SU-DHL-6 (cell line): ENCODE results near the gene OS9.

Experiments
- H2AFZ ChIP-seq: fragments of 200-600 bp; sonication (generic); 2 replicates; pipeline ENCODE4 v1.6.1; 2014; ENCODE audit warnings: low read depth, mild to moderate bottlenecking, moderate library complexity, mixed read lengths, antibody characterized with exemption, low read length; ENCODE audit not compliant: severe bottlenecking
- H3F3A ChIP-seq: fragments of 200-600 bp; shearing (Covaris generic); 2 replicates; pipeline ENCODE4 v1.6.0; 2016; ENCODE audit warnings: antibody characterized with exemption, mild to moderate bottlenecking; ENCODE audit not compliant: insufficient read depth
- H3K27ac ChIP-seq: fragments of 200-600 bp; sonication (generic); 2 replicates; pipeline ENCODE4 v1.5.1; 2016; ENCODE audit warnings: low read depth, mild to moderate bottlenecking, low read length, moderate library complexity, mixed read lengths
- H3K27me3 ChIP-seq: fragments of 200-600 bp; sonication (generic), shearing (Covaris generic); 2 replicates; pipeline ENCODE4 v1.6.0; 2014; ENCODE audit warnings: mild to moderate bottlenecking, low read length
- H3K36me3 ChIP-seq: fragments of 200-600 bp; sonication (generic); 2 replicates; pipeline ENCODE4 v1.6.1; 2014; ENCODE audit warnings: mild to moderate bottlenecking, low read length, mixed read lengths
- H3K4me2 ChIP-seq: fragments of 300-600, 200-600 bp; shearing (Covaris generic), sonication (generic); 2 replicates; pipeline ENCODE4 v1.6.0; 2014; ENCODE audit warnings: low read length, low read depth, mild to moderate bottlenecking; ENCODE audit not compliant: poor library complexity, severe bottlenecking
- H3K4me3 ChIP-seq: fragments of 200-600 bp; sonication (generic); 2 replicates; pipeline ENCODE4 v1.5.1; 2014; ENCODE audit warnings: antibody characterized with exemption, low read length, mild to moderate bottlenecking, mixed read lengths; ENCODE audit not compliant: insufficient read depth, poor library complexity, severe bottlenecking
- H3K79me2 ChIP-seq: fragments of 200-600 bp; sonication (generic); 2 replicates; pipeline ENCODE4 v1.6.1; 2014; ENCODE audit warnings: mild to moderate bottlenecking, low read length, moderate library complexity; ENCODE audit not compliant: insufficient read depth
- H3K9ac ChIP-seq: fragments of 200-600 bp; sonication (generic); 2 replicates; pipeline ENCODE4 v1.7.0; 2014; ENCODE audit warnings: mild to moderate bottlenecking, low read length
- H3K9me2 ChIP-seq: fragments of 200-600 bp; sonication (generic); replicated peaks from 2 replicates; pipeline ENCODE4 v1.6.1; 2014; ENCODE audit warnings: low read length; ENCODE audit not compliant: insufficient read depth
- H3K9me3 ChIP-seq: fragments of 200-600 bp; sonication (generic); 2 replicates; pipeline ENCODE4 v1.6.1; 2014; ENCODE audit warnings: low read length, mixed read lengths; ENCODE audit not compliant: insufficient read depth
- H4K20me1 ChIP-seq: fragments of 200-600 bp; sonication (generic); 2 replicates; pipeline ENCODE4 v1.6.1; 2014; ENCODE audit warnings: low read depth, mild to moderate bottlenecking, antibody characterized with exemption, low read length, moderate library complexity, mixed read lengths
- CTCF ChIP-seq: fragments of 200-600 bp; sonication (generic); IDR thresholded peaks from one replicate; pipeline ENCODE4 v1.5.1; 2017; ENCODE audit warnings: antibody characterized with exemption, mild to moderate bottlenecking, low read length, moderate library complexity; ENCODE audit not compliant: insufficient read depth, poor library complexity, severe bottlenecking
- EZH2phosphoT487 ChIP-seq: fragments of 200-600 bp; sonication (generic), shearing (Covaris generic); conservative IDR thresholded peaks from 2 replicates; pipeline ENCODE4 v1.6.1; 2018; ENCODE audit warnings: mild to moderate bottlenecking, antibody characterized with exemption, low read length, moderate library complexity, mixed read lengths

OS9 gene

GRCh38 chr12:57732726-57733593 lies 39.0 kb downstream of the OS9 start:
- Histone ChIP-seq H3F3A (no peaks in the 10 kb centered on the region), H3K79me2 (no peaks in the 10 kb centered on the region), H3K9ac (no peak overlapping the region), H3K27ac (no peak overlapping the region), H3K36me3 (peaks cover 3% of the 10 kb centered on the region; the same call in 1 of the 2 replicates), H3K9me2 (no peaks in the 10 kb centered on the region), H2AFZ (no peak overlapping the region), H3K4me3 (no peak overlapping the region), H3K9me3 (no peaks in the 10 kb centered on the region), H3K4me2 (no peak overlapping the region), H4K20me1 (no peaks in the 10 kb centered on the region), H3K27me3 (no peaks in the 10 kb centered on the region)
- TF ChIP-seq EZH2phosphoT487 (no peak), CTCF (no peak)

- H3K9ac ChIP-seq: no peak overlapping the region
- H3K36me3 ChIP-seq: peaks cover 3% of the 10 kb centered on the region; the same call in 1 of the 2 replicates
- no peaks in the 10 kb centered on the region for H3K9me2 ChIP-seq
- peaks cover under 1% of the 10 kb centered on the region; the same call in 1 of the 2 replicates for H3K79me2 ChIP-seq
- H4K20me1 ChIP-seq: no peaks in the 10 kb centered on the region
- H3F3A ChIP-seq: no peaks in the 10 kb centered on the region
- H3K27me3 ChIP-seq: no peaks in the 10 kb centered on the region
- no peak overlapping the region for H3K4me3 ChIP-seq
- no peaks in the 10 kb centered on the region for H3K9me3 ChIP-seq
- no peak overlapping the region for H3K4me2 ChIP-seq
- no peak overlapping the region for H2AFZ ChIP-seq
- TF ChIP-seq EZH2phosphoT487 (no peak), CTCF (no peak)
- no peak overlapping the region for H3K27ac ChIP-seq
Observed at GRCh38 chr12:57733928-57734327, 40.0 kb downstream of the OS9 start.

GRCh38 chr12:57734591-57734990 lies 40.7 kb downstream of the OS9 start:
- Histone ChIP-seq H3K9me2 (no peaks in the 10 kb centered on the region), H3K79me2 (peaks cover 7% of the 10 kb centered on the region), H3K36me3 (peaks cover 3% of the 10 kb centered on the region; the same call in 1 of the 2 replicates), H3K27ac (no peak overlapping the region), H3F3A (no peaks in the 10 kb centered on the region), H3K4me3 (no peak overlapping the region), H4K20me1 (no peaks in the 10 kb centered on the region), H2AFZ (no peak overlapping the region), H3K27me3 (no peaks in the 10 kb centered on the region), H3K9ac (no peak overlapping the region), H3K4me2 (no peak overlapping the region), H3K9me3 (no peaks in the 10 kb centered on the region)
- no peak for TF ChIP-seq EZH2phosphoT487
- TF ChIP-seq CTCF: no peak
